Measurements from ENCODE around the gene ACSL1.

ACSL1 gene

GRCh38 chr4:184825896-184826690, at the start of gene ACSL1:
ACSL1 (minus strand) TSS chr4:184825968; CDS start chr4:184803514, 22,454 bp downstream.
- H3K4me3 ChIP-seq (ENCODE audit: low read length), result peak within 1 kb of the TSS; percentile 82
- TF ChIP-seq ZNF274 (IDR thresholded peaks at IDR 0.05; ENCODE audit: low read depth, low read length), result no peak

- TF ChIP-seq ZNF274 (IDR thresholded peaks at IDR 0.05; ENCODE audit: low read depth, low read length), result no peak
- H3K4me3 ChIP-seq (ENCODE audit: low read length), result no peak overlapping the region
Measured at GRCh38 chr4:184873054-184873453, 47.3 kb upstream of the ACSL1 start.

GRCh38 chr4:184870718-184871117, 45.0 kb upstream of the ACSL1 start:
- TF ChIP-seq ZNF274 (IDR thresholded peaks at IDR 0.05; ENCODE audit: low read depth, low read length), result no peak
- no peak overlapping the region for H3K4me3 ChIP-seq (ENCODE audit: low read length)

GRCh38 chr4:184868623-184869022, 42.9 kb upstream of the ACSL1 start:
- H3K4me3 ChIP-seq (ENCODE audit: low read length), result no peak overlapping the region
- no peak for TF ChIP-seq ZNF274 (IDR thresholded peaks at IDR 0.05; ENCODE audit: low read depth, low read length)

GRCh38 chr4:184863916-184864315, 38.1 kb upstream of the ACSL1 start:
- H3K4me3 ChIP-seq (ENCODE audit: low read length), result no peak overlapping the region
- TF ChIP-seq ZNF274 (IDR thresholded peaks at IDR 0.05; ENCODE audit: low read depth, low read length), result no peak

- no peak for TF ChIP-seq ZNF274 (IDR thresholded peaks at IDR 0.05; ENCODE audit: low read depth, low read length)
- H3K4me3 ChIP-seq (ENCODE audit: low read length), result no peak overlapping the region
Measured at GRCh38 chr4:184861047-184861446, 35.3 kb upstream of the ACSL1 start.

- H3K4me3 ChIP-seq (ENCODE audit: low read length), result peak overlapping the region; percentile 49; the same call in 1 of the 2 replicates
- no peak for TF ChIP-seq ZNF274 (IDR thresholded peaks at IDR 0.05; ENCODE audit: low read depth, low read length)
Measured at GRCh38 chr4:184860018-184860779, 34.4 kb upstream of the ACSL1 start.

GRCh38 chr4:184857441-184858121, 31.8 kb upstream of the ACSL1 start:
- TF ChIP-seq ZNF274 (IDR thresholded peaks at IDR 0.05; ENCODE audit: low read depth, low read length), result no peak
- no peak overlapping the region for H3K4me3 ChIP-seq (ENCODE audit: low read length)

- no peak for TF ChIP-seq ZNF274 (IDR thresholded peaks at IDR 0.05; ENCODE audit: low read depth, low read length)
- H3K4me3 ChIP-seq (ENCODE audit: low read length), result no peak overlapping the region
Measured at GRCh38 chr4:184856277-184856609, 30.5 kb upstream of the ACSL1 start.

GRCh38 chr4:184854673-184855072, 28.9 kb upstream of the ACSL1 start:
- TF ChIP-seq ZNF274 (IDR thresholded peaks at IDR 0.05; ENCODE audit: low read depth, low read length), result no peak
- peak overlapping the region; percentile 40; the same call in 1 of the 2 replicates for H3K4me3 ChIP-seq (ENCODE audit: low read length)

- H3K4me3 ChIP-seq (ENCODE audit: low read length), result no peak overlapping the region
- TF ChIP-seq ZNF274 (IDR thresholded peaks at IDR 0.05; ENCODE audit: low read depth, low read length), result no peak
Measured at GRCh38 chr4:184853436-184853835, 27.7 kb upstream of the ACSL1 start.

- no peak for TF ChIP-seq ZNF274 (IDR thresholded peaks at IDR 0.05; ENCODE audit: low read depth, low read length)
- no peak overlapping the region for H3K4me3 ChIP-seq (ENCODE audit: low read length)
Measured at GRCh38 chr4:184851886-184852285, 26.1 kb upstream of the ACSL1 start.

GRCh38 chr4:184851200-184851541, 25.4 kb upstream of the ACSL1 start:
- no peak for TF ChIP-seq ZNF274 (IDR thresholded peaks at IDR 0.05; ENCODE audit: low read depth, low read length)
- peak overlapping the region; percentile 9; the same call in 1 of the 2 replicates for H3K4me3 ChIP-seq (ENCODE audit: low read length)

GRCh38 chr4:184850431-184851199, 24.8 kb upstream of the ACSL1 start:
- H3K4me3 ChIP-seq (ENCODE audit: low read length), result peak overlapping the region; percentile 36; the same call in 1 of the 2 replicates
- TF ChIP-seq ZNF274 (IDR thresholded peaks at IDR 0.05; ENCODE audit: low read depth, low read length), result no peak
